ENCODE data around the gene BRSK1.

Gene BRSK1

DNA sequence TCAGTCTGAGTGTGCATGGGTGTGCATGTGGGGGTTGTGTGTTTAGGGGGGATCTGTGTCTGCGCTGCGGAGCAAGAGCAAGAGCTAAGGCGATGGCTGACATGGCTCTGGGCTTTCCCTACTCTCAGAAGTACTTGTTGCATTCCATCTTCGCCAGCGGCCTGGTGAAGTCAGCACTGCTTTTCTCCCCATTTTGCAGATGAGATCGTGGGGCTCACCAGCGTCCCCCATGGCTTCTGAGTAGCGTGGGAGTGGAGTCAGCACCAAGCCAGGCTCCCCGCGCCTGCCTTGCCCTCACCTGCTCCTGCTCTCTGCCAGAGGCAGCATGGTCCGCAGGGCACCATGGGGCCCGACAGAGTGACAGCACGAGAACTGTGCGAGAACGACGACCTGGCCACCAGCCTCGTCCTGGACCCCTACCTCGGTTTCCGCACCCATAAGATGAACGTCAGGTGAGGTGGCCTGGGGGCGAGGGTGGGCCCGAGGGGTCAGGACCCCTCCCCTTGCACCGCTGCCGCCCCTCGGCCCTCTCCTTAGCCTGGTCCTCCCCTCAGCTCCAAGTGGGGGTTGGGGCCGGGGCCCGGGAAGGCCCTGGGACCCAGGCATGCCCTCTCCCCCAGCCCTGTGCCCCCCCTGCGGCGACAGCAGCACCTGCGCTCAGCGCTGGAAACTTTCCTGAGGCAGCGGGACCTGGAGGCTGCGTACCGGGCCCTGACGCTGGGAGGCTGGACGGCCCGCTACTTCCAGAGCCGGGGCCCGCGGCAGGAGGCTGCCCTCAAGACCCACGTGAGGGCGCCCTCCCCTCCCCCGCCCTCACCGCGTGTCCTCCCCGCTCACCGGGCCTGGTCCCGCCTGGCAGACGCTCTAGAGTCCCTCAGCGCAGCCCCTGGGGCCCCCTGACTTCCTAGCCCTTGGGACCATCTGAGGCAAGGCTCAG is 58.1 kb downstream of the BRSK1 start:
- no peak for DNase-seq (ENCODE audit: low spot score)
- H2AK5ac ChIP-seq (ENCODE audit: low read depth, low read length): peak overlapping the region; percentile 91
- peak overlapping the region; percentile 66 for H2BK120ac ChIP-seq (ENCODE audit: low read depth, low read length)
- no peak overlapping the region for H2BK12ac ChIP-seq (ENCODE audit: low read length)
- H3K9ac ChIP-seq (ENCODE audit: low read depth, low read length, poor library complexity): peak overlapping the region; percentile 80
- H3K4ac ChIP-seq (ENCODE audit: low read length): no peak overlapping the region
- H3K4me2 ChIP-seq (ENCODE audit: insufficient read depth, low read length, poor library complexity, severe bottlenecking): peak overlapping the region; percentile 47
- no peak overlapping the region for H4K8ac ChIP-seq (ENCODE audit: low read depth, low read length)
- peaks cover 25 to 48% of the 10 kb centered on the region in 2 donors for H3K36me3 ChIP-seq (replicated peaks in 1 of 2; ENCODE audit: control insufficient read depth in 2 of 2, insufficient read depth in 2 of 2, low read length in 2 of 2)
- H3K4me1 ChIP-seq (ENCODE audit: control insufficient read depth in 2 of 2, insufficient read depth in 1 of 2, low read depth in 1 of 2, low read length in 2 of 2): peaks cover 12 to 20% of the 10 kb centered on the region in 2 donors
- WGBS, 2 donors (ENCODE audit: extremely low coverage in 2 of 2, insufficient read length in 2 of 2, insufficient replicate concordance in 1 of 2): no CpG with 5 or more reads among the region's 50 CpGs
- H3K27ac ChIP-seq (replicated peaks; ENCODE audit: low read length): peak overlapping the region; percentile 2
- peak overlapping the region; percentile 53 for H3K18ac ChIP-seq (ENCODE audit: low read length)
- H3K14ac ChIP-seq (ENCODE audit: low read length): no peak overlapping the region
- no peak overlapping the region for H2BK15ac ChIP-seq (ENCODE audit: low read length)
- peaks cover 17% of the 10 kb centered on the region for H3K79me1 ChIP-seq (ENCODE audit: low read depth, low read length)
- no peaks in the 10 kb centered on the region for H3K27me3 ChIP-seq (ENCODE audit: control insufficient read depth in 3 of 3, insufficient read depth in 3 of 3, low read depth in 1 of 3, low read length in 3 of 3)
- H2BK5ac ChIP-seq (ENCODE audit: low read length): peak overlapping the region; percentile 62
- H3K9me3 ChIP-seq (replicated peaks in 1 of 2; ENCODE audit: control insufficient read depth in 2 of 2, insufficient read depth in 1 of 2, low read depth in 1 of 2, low read length in 2 of 2): no peaks in the 10 kb centered on the region
- no peak overlapping the region for H4K91ac ChIP-seq (ENCODE audit: low read depth, low read length, poor library complexity)
- peak overlapping the region; percentile 56 to 99 for H3K4me3 ChIP-seq (ENCODE audit: low read length in 2 of 2)
- no peak overlapping the region for H2AFZ ChIP-seq (ENCODE audit: low read length)
- H3K23ac ChIP-seq (ENCODE audit: low read depth, low read length, poor library complexity): no peak overlapping the region

DNA sequence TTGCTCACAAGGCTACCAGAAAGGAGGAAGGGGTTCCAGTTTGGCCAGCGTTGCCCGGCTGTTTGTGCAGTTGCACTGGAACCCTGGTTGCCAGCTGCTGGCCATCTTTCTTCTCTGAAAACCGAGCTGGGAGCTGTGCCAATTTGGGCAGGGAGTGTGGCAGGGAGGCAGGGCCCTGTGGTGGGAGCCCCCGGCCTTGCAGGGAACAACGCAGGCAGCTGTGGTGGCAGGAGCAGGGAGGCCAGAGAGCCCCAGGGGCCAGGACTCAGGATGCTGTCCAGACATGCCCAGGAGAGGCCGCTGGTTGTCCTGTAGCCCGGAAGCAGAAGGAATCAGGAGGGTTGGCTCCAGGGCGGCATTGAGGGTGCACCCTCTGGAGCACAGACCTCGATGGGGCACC is 60.6 kb downstream of the BRSK1 start:
- peak overlapping the region; percentile 64 for H3K18ac ChIP-seq (ENCODE audit: low read length)
- H3K4ac ChIP-seq (ENCODE audit: low read length): peak overlapping the region; percentile 76
- H4K8ac ChIP-seq (ENCODE audit: low read depth, low read length): no peak overlapping the region
- no peak overlapping the region for H3K9ac ChIP-seq (ENCODE audit: low read depth, low read length, poor library complexity)
- DNase-seq (ENCODE audit: low spot score): no peak
- no peak overlapping the region for H2AFZ ChIP-seq (ENCODE audit: low read length)
- no peak overlapping the region for H3K4me3 ChIP-seq (ENCODE audit: low read length in 2 of 2)
- H3K27ac ChIP-seq (replicated peaks; ENCODE audit: low read length): no peak overlapping the region
- no peak overlapping the region for H3K14ac ChIP-seq (ENCODE audit: low read length)
- H2AK5ac ChIP-seq (ENCODE audit: low read depth, low read length): no peak overlapping the region
- no peak overlapping the region for H3K4me2 ChIP-seq (ENCODE audit: insufficient read depth, low read length, poor library complexity, severe bottlenecking)
- H3K79me1 ChIP-seq (ENCODE audit: low read depth, low read length): peaks cover 17% of the 10 kb centered on the region
- H3K23ac ChIP-seq (ENCODE audit: low read depth, low read length, poor library complexity): no peak overlapping the region
- peaks cover 28 to 60% of the 10 kb centered on the region in 2 donors for H3K36me3 ChIP-seq (replicated peaks in 1 of 2; ENCODE audit: control insufficient read depth in 2 of 2, insufficient read depth in 2 of 2, low read length in 2 of 2)
- H2BK120ac ChIP-seq (ENCODE audit: low read depth, low read length): no peak overlapping the region
- H4K91ac ChIP-seq (ENCODE audit: low read depth, low read length, poor library complexity): no peak overlapping the region
- H3K4me1 ChIP-seq (ENCODE audit: control insufficient read depth in 2 of 2, insufficient read depth in 1 of 2, low read depth in 1 of 2, low read length in 2 of 2): peaks cover 23 to 24% of the 10 kb centered on the region in 2 donors
- no peak overlapping the region for H2BK12ac ChIP-seq (ENCODE audit: low read length)
- WGBS, 2 donors (ENCODE audit: extremely low coverage in 2 of 2, insufficient read length in 2 of 2, insufficient replicate concordance in 1 of 2): no CpG with 5 or more reads among the region's 9 CpGs
- peak overlapping the region; percentile 29 for H2BK5ac ChIP-seq (ENCODE audit: low read length)
- peaks cover 0 to 2% of the 10 kb centered on the region in 2 donors for H3K9me3 ChIP-seq (replicated peaks in 1 of 2; ENCODE audit: control insufficient read depth in 2 of 2, insufficient read depth in 1 of 2, low read depth in 1 of 2, low read length in 2 of 2)
- H2BK15ac ChIP-seq (ENCODE audit: low read length): no peak overlapping the region
- H3K27me3 ChIP-seq (ENCODE audit: control insufficient read depth in 3 of 3, insufficient read depth in 3 of 3, low read depth in 1 of 3, low read length in 3 of 3): no peaks in the 10 kb centered on the region

DNA sequence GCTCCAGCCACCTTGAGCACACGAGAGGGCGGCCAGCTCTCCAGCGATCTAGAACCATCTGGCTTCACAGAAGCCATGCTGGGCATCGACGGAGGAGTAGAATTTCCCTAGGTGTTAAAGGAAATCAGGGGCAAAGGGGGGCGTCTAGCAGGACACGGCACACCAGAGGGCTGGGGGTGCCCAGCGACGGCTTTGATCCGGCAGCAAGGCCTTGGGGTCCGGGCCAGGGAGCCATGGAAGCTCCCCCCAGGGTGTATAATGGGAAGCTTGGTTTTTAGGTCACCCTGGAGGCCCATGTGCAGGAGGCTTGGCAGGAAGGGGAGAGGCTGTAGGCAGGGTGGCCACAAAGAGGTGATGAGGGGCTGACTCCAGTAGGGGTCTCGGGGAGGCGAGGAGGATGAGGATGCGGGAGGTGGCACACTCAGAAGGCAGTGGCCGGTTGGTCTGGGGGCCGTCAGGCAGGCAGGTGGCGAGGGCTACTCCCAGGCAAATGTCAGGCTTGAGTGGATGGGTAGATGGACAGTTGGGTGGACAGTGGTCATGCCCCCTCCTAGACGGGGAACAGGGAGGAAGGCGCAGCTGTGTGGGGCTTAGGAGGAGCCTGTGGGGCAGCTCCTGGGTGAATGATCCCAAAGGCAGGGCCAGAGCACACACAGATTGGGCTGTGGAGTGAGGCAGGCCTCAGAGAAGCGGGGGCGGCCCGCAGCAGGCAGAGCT is 61.5 kb downstream of the BRSK1 start:
- Histone ChIP-seq H3K4me1 (ENCODE audit: control insufficient read depth in 2 of 2, insufficient read depth in 1 of 2, low read depth in 1 of 2, low read length in 2 of 2) (peaks cover 24 to 26% of the 10 kb centered on the region in 2 donors), H3K4me2 (ENCODE audit: insufficient read depth, low read length, poor library complexity, severe bottlenecking) (no peak overlapping the region), H3K4me3 (ENCODE audit: low read length in 2 of 2) (no peak overlapping the region), H3K9me3 (replicated peaks in 1 of 2; ENCODE audit: control insufficient read depth in 2 of 2, insufficient read depth in 1 of 2, low read depth in 1 of 2, low read length in 2 of 2) (peaks cover 0 to 2% of the 10 kb centered on the region in 2 donors), H3K9ac (ENCODE audit: low read depth, low read length, poor library complexity) (peak overlapping the region; percentile 63), H3K4ac (ENCODE audit: low read length) (no peak overlapping the region), H2BK120ac (ENCODE audit: low read depth, low read length) (no peak overlapping the region), H3K27me3 (ENCODE audit: control insufficient read depth in 3 of 3, insufficient read depth in 3 of 3, low read depth in 1 of 3, low read length in 3 of 3) (peaks cover 0 to 2% (median 0%) of the 10 kb centered on the region in 3 experiments), H2BK5ac (ENCODE audit: low read length) (peak overlapping the region; percentile 29), H3K36me3 (replicated peaks in 1 of 2; ENCODE audit: control insufficient read depth in 2 of 2, insufficient read depth in 2 of 2, low read length in 2 of 2) (peaks cover 28 to 60% of the 10 kb centered on the region in 2 donors), H2AFZ (ENCODE audit: low read length) (no peak overlapping the region), H2AK5ac (ENCODE audit: low read depth, low read length) (no peak overlapping the region), H3K23ac (ENCODE audit: low read depth, low read length, poor library complexity) (peak overlapping the region; percentile 65), H4K8ac (ENCODE audit: low read depth, low read length) (no peak overlapping the region), H3K79me1 (ENCODE audit: low read depth, low read length) (peaks cover 15% of the 10 kb centered on the region), H3K14ac (ENCODE audit: low read length) (peak overlapping the region; percentile 9), H2BK12ac (ENCODE audit: low read length) (peak overlapping the region; percentile 1), H2BK15ac (ENCODE audit: low read length) (no peak overlapping the region), H4K91ac (ENCODE audit: low read depth, low read length, poor library complexity) (no peak overlapping the region), H3K18ac (ENCODE audit: low read length) (peak overlapping the region; percentile 57), H3K27ac (replicated peaks; ENCODE audit: low read length) (no peak overlapping the region)
- no CpG with 5 or more reads among the region's 22 CpGs for WGBS, 2 donors (ENCODE audit: extremely low coverage in 2 of 2, insufficient read length in 2 of 2, insufficient replicate concordance in 1 of 2)
- DNase-seq (ENCODE audit: low spot score): no peak
